CD4-positive, alpha-beta T cell (primary cell): ENCODE results near the gene TAOK3. TPM values are rescaled to one million over a fixed set of nuclear protein-coding genes. Genes with fewer than 3 reads are reported as not detected.

Experiments
- ATAC-seq: fragments of 200-7000 bp; cut with Tn5 transposase; one replicate; pipeline ENCODE4 v1.10.0; 2022; ENCODE audit warnings: mild to moderate bottlenecking; ENCODE audit not compliant: poor library complexity
- CTCF ChIA-PET: fragments of 350-600 bp; sonication (Branson Sonifier 250); formaldehyde crosslinking; loops from one replicate; lab custom pipeline; 2021; ENCODE audit warnings: antibody characterized with exemption, inconsistent platforms; lab: Charles Lee
- POLR2A ChIA-PET: fragments of 350-600 bp; sonication (Branson Sonifier 250); formaldehyde crosslinking; loops from one replicate; lab custom pipeline; 2021; ENCODE audit warnings: antibody characterized with exemption, inconsistent platforms; lab: Charles Lee
- DNase-seq, 14 experiments: peaks; one replicate each; pipeline ENCODE4 v3.0.0-alpha.2; 2013 to 2020; ENCODE audit warnings: mixed read lengths in 2 of 14
- H3K27ac ChIP-seq, 2 donors: one replicate each; pipeline versions ENCODE4 v1.5.1 to v1.7.0; 2013; ENCODE audit warnings: low read length in 2 of 2, low read depth in 1 of 2, mild to moderate bottlenecking in 1 of 2
- H3K27me3 ChIP-seq, 2 experiments: 1 replicate in 1 of 2; 2 replicates in 1 of 2; pipeline versions ENCODE4 v1.6.1 to v1.7.0; 2013; ENCODE audit warnings: low read length in 2 of 2, control low read depth in 1 of 2, mild to moderate bottlenecking in 1 of 2, moderate library complexity in 1 of 2; ENCODE audit not compliant: insufficient read depth in 2 of 2, control insufficient read depth in 1 of 2
- H3K36me3 ChIP-seq: one replicate; pipeline ENCODE4 v1.6.1; 2013; ENCODE audit warnings: low read length, control low read depth; ENCODE audit not compliant: insufficient read depth
- H3K4me1 ChIP-seq: one replicate; pipeline ENCODE4 v1.6.1; 2013; ENCODE audit warnings: low read length, control low read depth; ENCODE audit not compliant: insufficient read depth
- H3K4me3 ChIP-seq: one replicate; pipeline ENCODE4 v1.5.1; 2013; ENCODE audit warnings: mild to moderate bottlenecking, low read length, moderate library complexity
- H3K9me3 ChIP-seq, 2 experiments: 1 replicate in 1 of 2; 2 replicates in 1 of 2; pipeline versions ENCODE4 v1.6.1 to v1.7.0; 2013; ENCODE audit warnings: low read length in 2 of 2, mild to moderate bottlenecking in 2 of 2, control low read depth in 1 of 2, moderate library complexity in 1 of 2; ENCODE audit not compliant: control insufficient read depth in 1 of 2, insufficient read depth in 1 of 2
- H3K27ac Mint-ChIP-seq: one replicate; pipeline ENCODE4 v1.8.0; 2020; ENCODE audit warnings: mixed read lengths
- H3K27me3 Mint-ChIP-seq: one replicate; pipeline ENCODE4 v1.8.0; 2021; ENCODE audit warnings: mixed read lengths
- H3K36me3 Mint-ChIP-seq: one replicate; pipeline ENCODE4 v1.8.0; 2021; ENCODE audit warnings: low read depth, mixed read lengths
- H3K4me1 Mint-ChIP-seq: one replicate; pipeline ENCODE4 v1.8.0; 2021; ENCODE audit warnings: low read depth, mixed read lengths
- H3K4me3 Mint-ChIP-seq: one replicate; pipeline ENCODE4 v1.8.0; 2020; ENCODE audit warnings: mild to moderate bottlenecking, mixed read lengths
- H3K9me3 Mint-ChIP-seq: one replicate; pipeline ENCODE4 v1.8.0; 2020; ENCODE audit warnings: mixed read lengths
- intact Hi-C, 2 experiments: fragments of 100-400 bp; cut with DNase I in 1 of 2; cut with micrococcal nuclease in 1 of 2; formaldehyde crosslinking; loops; one replicate each; pipeline versions ENCODE4 v1.15.1 to v1.9.0; 2023 to 2025; cut with DNase I, micrococcal nuclease
- total RNA-seq, 174 experiments: library from RNA in 2 of 174; stranded (reverse) in 2 of 174; gene quantifications; one replicate each; pipeline ENCODE4 v1.2.3 and lab custom pipeline; 2021 to 2026
- TF ChIP-seq, protein P1 (sequence below): fragments of 200-600 bp; IDR thresholded peaks from one replicate; pipeline ENCODE4 v1.8.0; 2022; ENCODE audit warnings: antibody characterized with exemption, mild to moderate bottlenecking

Gene TAOK3
- total RNA-seq, 2 experiments from 2014 or later = 53.5 to 56.6 TPM

DNA sequence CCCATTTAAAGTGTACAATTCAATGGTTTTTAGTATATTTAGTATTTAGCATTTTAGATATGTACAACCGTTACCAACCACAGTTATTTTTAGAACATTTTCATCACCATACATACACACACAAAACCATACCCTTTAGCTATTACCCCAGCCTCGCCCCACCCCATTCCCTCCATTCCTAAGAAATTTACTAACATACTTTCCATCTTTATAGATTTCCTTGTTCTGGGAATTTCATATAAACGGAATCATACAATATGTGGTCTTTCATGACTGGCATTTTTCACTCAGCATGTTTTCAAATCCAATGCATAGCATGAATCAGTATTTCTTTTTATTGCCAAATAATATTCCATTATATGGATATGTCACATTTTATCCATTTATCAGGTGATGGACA is 101.5 kb downstream of the TAOK3 start:
- Histone ChIP-seq H3K9me3 (no peaks in the 10 kb centered on the region), H3K27me3 (no peaks in the 10 kb centered on the region), H3K4me1 (no peaks in the 10 kb centered on the region), H3K36me3 (no peaks in the 10 kb centered on the region), H3K27ac (no peak overlapping the region), H3K4me3 (no peak overlapping the region)
- Mint-ChIP-seq H3K9me3 (no peaks in the 10 kb centered on the region), H3K4me1 (peaks cover 20% of the 10 kb centered on the region), H3K27me3 (no peaks in the 10 kb centered on the region), H3K36me3 (peaks cover 29% of the 10 kb centered on the region), H3K27ac (no peak overlapping the region), H3K4me3 (no peak overlapping the region)
- intact Hi-C loops = no loop called here
- no peak for ATAC-seq
- TF ChIP-seq, protein P1, sequence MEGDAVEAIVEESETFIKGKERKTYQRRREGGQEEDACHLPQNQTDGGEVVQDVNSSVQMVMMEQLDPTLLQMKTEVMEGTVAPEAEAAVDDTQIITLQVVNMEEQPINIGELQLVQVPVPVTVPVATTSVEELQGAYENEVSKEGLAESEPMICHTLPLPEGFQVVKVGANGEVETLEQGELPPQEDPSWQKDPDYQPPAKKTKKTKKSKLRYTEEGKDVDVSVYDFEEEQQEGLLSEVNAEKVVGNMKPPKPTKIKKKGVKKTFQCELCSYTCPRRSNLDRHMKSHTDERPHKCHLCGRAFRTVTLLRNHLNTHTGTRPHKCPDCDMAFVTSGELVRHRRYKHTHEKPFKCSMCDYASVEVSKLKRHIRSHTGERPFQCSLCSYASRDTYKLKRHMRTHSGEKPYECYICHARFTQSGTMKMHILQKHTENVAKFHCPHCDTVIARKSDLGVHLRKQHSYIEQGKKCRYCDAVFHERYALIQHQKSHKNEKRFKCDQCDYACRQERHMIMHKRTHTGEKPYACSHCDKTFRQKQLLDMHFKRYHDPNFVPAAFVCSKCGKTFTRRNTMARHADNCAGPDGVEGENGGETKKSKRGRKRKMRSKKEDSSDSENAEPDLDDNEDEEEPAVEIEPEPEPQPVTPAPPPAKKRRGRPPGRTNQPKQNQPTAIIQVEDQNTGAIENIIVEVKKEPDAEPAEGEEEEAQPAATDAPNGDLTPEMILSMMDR = no peak
- ChIA-PET POLR2A (no interaction called here), CTCF (no interaction called here)
- DNase-seq = no peak

DNA sequence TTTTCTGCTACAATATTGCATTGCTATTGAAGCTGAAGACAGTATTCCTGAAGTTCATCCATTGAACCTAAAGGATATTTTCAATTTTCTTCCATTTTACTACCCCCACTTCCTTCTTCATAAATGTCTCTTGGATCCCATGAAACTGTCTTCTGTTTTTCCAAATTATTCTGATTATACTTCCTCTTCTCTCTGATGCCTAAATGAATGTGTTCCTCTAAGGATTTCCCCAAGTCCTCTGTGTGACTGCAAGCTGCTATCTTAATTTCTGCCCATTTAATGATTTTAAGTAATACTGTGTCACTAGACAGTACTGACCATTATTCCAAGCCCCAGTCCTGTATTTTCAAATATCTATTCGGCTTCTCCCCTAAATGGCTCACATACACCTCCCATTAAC is 102.9 kb downstream of the TAOK3 start:
- H3K36me3 Mint-ChIP-seq = peaks cover 32% of the 10 kb centered on the region
- POLR2A ChIA-PET = no interaction called here
- DNase-seq (no peak), ATAC-seq (no peak)
- H3K4me3 ChIP-seq = no peak overlapping the region
- CTCF ChIA-PET = no interaction called here
- no peaks in the 10 kb centered on the region for H3K27me3 ChIP-seq
- no peaks in the 10 kb centered on the region for H3K9me3 ChIP-seq
- intact Hi-C loops = no loop called here
- H3K36me3 ChIP-seq = peaks cover under 1% of the 10 kb centered on the region
- H3K27ac ChIP-seq = no peak overlapping the region
- TF ChIP-seq, protein P1 = no peak
- no peaks in the 10 kb centered on the region for H3K4me1 ChIP-seq
- no peaks in the 10 kb centered on the region for H3K9me3 Mint-ChIP-seq
- H3K4me1 Mint-ChIP-seq = peaks cover 10% of the 10 kb centered on the region
- H3K4me3 Mint-ChIP-seq = no peak overlapping the region
- H3K27me3 Mint-ChIP-seq = no peaks in the 10 kb centered on the region
- peak overlapping the region; percentile 6 for H3K27ac Mint-ChIP-seq

- TF ChIP-seq, protein P1 = no peak
- DNase-seq = no peak
- Mint-ChIP-seq H3K27ac (no peak overlapping the region), H3K4me3 (no peak overlapping the region), H3K4me1 (peaks cover 9% of the 10 kb centered on the region), H3K9me3 (peaks cover 3% of the 10 kb centered on the region), H3K27me3 (no peaks in the 10 kb centered on the region), H3K36me3 (peaks cover 84% of the 10 kb centered on the region)
- POLR2A ChIA-PET = no interaction called here
- Histone ChIP-seq H3K27me3 (no peaks in the 10 kb centered on the region), H3K4me1 (no peaks in the 10 kb centered on the region), H3K4me3 (no peak overlapping the region), H3K9me3 (no peaks in the 10 kb centered on the region), H3K36me3 (peaks cover 38% of the 10 kb centered on the region), H3K27ac (no peak overlapping the region)
- no peak for ATAC-seq
- intact Hi-C loops = no loop called here
- CTCF ChIA-PET = interaction anchor here (1.5 kb wide), 1 partner anchor 119 kb away, joined by 4 read pairs; no protein-coding TSS in a partner anchor
These were observed 113.6 kb downstream of the TAOK3 start for GRCh38 chr12:118259079-118259478.
